Ishikawa (cell line): ENCODE data around the gene CPM.

Experiments
- CEBPB ChIP-seq: IDR thresholded peaks from 2 replicates; pipeline ENCODE4 v1.6.1; 2012
- CREB1 ChIP-seq: IDR thresholded peaks from 2 replicates; pipeline ENCODE4 v1.6.1; 2012; ENCODE audit warnings: low read depth
- EP300 ChIP-seq: IDR thresholded peaks from 2 replicates; pipeline ENCODE4 v1.6.1; 2012; ENCODE audit warnings: borderline replicate concordance
- NFIC ChIP-seq: IDR thresholded peaks from 2 replicates; pipeline ENCODE4 v1.6.1; 2012
- RAD21 ChIP-seq: IDR thresholded peaks from 2 replicates; pipeline ENCODE4 v1.6.1; 2012; ENCODE audit warnings: low read depth
- TAF1 ChIP-seq: IDR thresholded peaks from 2 replicates; pipeline ENCODE4 v1.6.1; 2012; ENCODE audit warnings: low read depth, mild to moderate bottlenecking
- TCF12 ChIP-seq: IDR thresholded peaks from 2 replicates; pipeline ENCODE4 v1.6.1; 2012; ENCODE audit warnings: low read depth
- TEAD4 ChIP-seq: IDR thresholded peaks from 2 replicates; pipeline ENCODE4 v1.6.1; 2012
- YY1 ChIP-seq: IDR thresholded peaks from 2 replicates; pipeline ENCODE4 v1.6.1; 2012; ENCODE audit warnings: low read depth
- ZBTB7A ChIP-seq: IDR thresholded peaks from 2 replicates; pipeline ENCODE4 v1.6.1; 2012; ENCODE audit warnings: low read depth

DNA sequence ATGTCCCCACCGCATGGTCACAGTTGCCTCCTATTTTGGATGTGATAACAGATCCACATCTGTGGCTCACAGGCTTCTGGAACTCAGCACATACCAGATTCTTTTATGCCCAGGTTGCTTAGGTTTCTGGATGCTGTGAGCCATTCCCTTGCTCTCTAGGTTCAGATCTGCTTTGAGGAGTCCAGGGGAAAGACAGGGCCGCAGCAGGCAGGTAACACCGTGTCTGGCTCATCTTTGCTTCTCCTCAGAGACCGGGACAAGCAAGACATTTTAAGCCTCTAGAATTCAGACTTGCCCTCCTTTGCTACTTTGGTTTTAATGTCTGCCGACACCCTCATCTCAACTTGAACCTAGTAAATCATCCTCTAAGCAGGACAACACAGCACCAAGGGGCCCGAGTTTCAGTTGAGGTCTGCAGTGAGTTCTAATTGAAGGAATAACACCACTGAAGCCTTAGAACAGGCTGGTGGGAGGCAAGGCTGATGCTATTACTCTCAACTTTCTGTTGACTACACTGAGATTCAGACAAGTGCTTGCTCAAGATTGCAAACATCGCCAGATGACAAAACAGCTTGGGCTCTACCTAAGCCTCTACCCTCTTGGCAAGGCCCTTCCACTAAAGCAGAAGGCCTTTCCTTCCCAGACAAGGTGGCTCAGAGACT, 69.7 kb downstream of the CPM start:
- TF ChIP-seq NFIC (no peak), EP300 (no peak), TEAD4 (no peak), ZBTB7A (no peak), CEBPB (no peak), RAD21 (no peak), TCF12 (no peak), CREB1 (no peak), YY1 (no peak), TAF1 (no peak)
